ENCODE results near the gene MCOLN1. TPM values are rescaled to one million over a fixed set of nuclear protein-coding genes. Genes with fewer than 3 reads are reported as not detected.

MCOLN1 gene
- total RNA-seq, 1 experiment from 2014 or later: 15.7 TPM

- Histone ChIP-seq H3T11ph (ENCODE audit: low read length) (no peak overlapping the region), H3K79me1 (ENCODE audit: insufficient read depth, low read depth, low read length, poor library complexity, severe bottlenecking) (no peaks in the 10 kb centered on the region)
Measured at GRCh38 chr19:7565332-7565731, 42.9 kb downstream of the MCOLN1 start.

More at GRCh38 chr19:7565332-7565731, 42.9 kb downstream of the MCOLN1 start:
- no peak overlapping the region for H3K27ac ChIP-seq (ENCODE audit: insufficient read length, low read depth, low read length)
- H3K14ac ChIP-seq (ENCODE audit: insufficient read depth, low read length): no peak overlapping the region
- H3K9me3 Mint-ChIP-seq: no peaks in the 10 kb centered on the region
- no peak overlapping the region for H2BK120ac ChIP-seq (ENCODE audit: low read depth, low read length, poor library complexity, severe bottlenecking)
- H3K56ac ChIP-seq (ENCODE audit: insufficient read length, low read depth, low read length): no peak overlapping the region
- H3K23ac ChIP-seq (ENCODE audit: insufficient read length, low read depth, low read length): no peak overlapping the region
- H4K20me1 ChIP-seq (ENCODE audit: control insufficient read depth, insufficient read depth, insufficient read length): no peaks in the 10 kb centered on the region
- H2AFZ ChIP-seq (ENCODE audit: low read length): no peak overlapping the region
- no peak overlapping the region for H2BK20ac ChIP-seq (ENCODE audit: low read depth, low read length, poor library complexity, severe bottlenecking)
- no peak overlapping the region for H3K18ac ChIP-seq (ENCODE audit: insufficient read length, low read depth, low read length)
- no peak overlapping the region for H3K9ac ChIP-seq (ENCODE audit: extremely low read depth, insufficient read length, low read length)
- no peak overlapping the region for H4K91ac ChIP-seq (ENCODE audit: insufficient read length, low read depth, low read length)
- no peaks in the 10 kb centered on the region for H3K27me3 ChIP-seq (ENCODE audit: insufficient read depth, low read length)
- no peak overlapping the region for H2BK12ac ChIP-seq (ENCODE audit: insufficient read length, low read depth, low read length)
- no peak overlapping the region for H4K5ac ChIP-seq (ENCODE audit: insufficient read length, low read depth, low read length)
- H2BK5ac ChIP-seq (ENCODE audit: insufficient read length, low read length): no peak overlapping the region
- H3K4me3 Mint-ChIP-seq: no peak overlapping the region
- H3K27me3 Mint-ChIP-seq (ENCODE audit: low read depth): peaks cover 1% of the 10 kb centered on the region
- TF ChIP-seq CTCF (conservative IDR thresholded peaks at IDR 0.05): no peak
- no peaks in the 10 kb centered on the region for H3K79me2 ChIP-seq (ENCODE audit: insufficient read depth, low read length)
- H2AK5ac ChIP-seq (ENCODE audit: insufficient read length, low read length): no peak overlapping the region
- no peak for DNase-seq
- no peak overlapping the region for H2BK15ac ChIP-seq (ENCODE audit: low read depth, low read length)
- WGBS (ENCODE audit: extremely low coverage, insufficient read length, low lambda C conversion rate): no CpG with 5 or more reads among the region's 5 CpGs
- no peak overlapping the region for H3K4ac ChIP-seq (ENCODE audit: low read depth, low read length)
- no peaks in the 10 kb centered on the region for H3K4me1 Mint-ChIP-seq
- H3K27ac Mint-ChIP-seq: no peak overlapping the region
- no peaks in the 10 kb centered on the region for H3K23me2 ChIP-seq (ENCODE audit: insufficient read length, low read depth, low read length, poor library complexity, severe bottlenecking)
- H3K4me2 ChIP-seq (ENCODE audit: insufficient read depth, insufficient read length, low read length): no peak overlapping the region
- no peaks in the 10 kb centered on the region for H3K4me1 ChIP-seq (ENCODE audit: insufficient read depth, low read length)
- H3K36me3 Mint-ChIP-seq (ENCODE audit: insufficient read depth in 1 of 3, low read depth in 3 of 3): peaks cover 0 to 5% (median 1%) of the 10 kb centered on the region in 3 experiments; a peak in 2 of 7 replicates
- no peak overlapping the region for H4K8ac ChIP-seq (replicated peaks; ENCODE audit: insufficient read length, low read depth, low read length)
- H3K9me3 ChIP-seq (ENCODE audit: control insufficient read depth, low read depth, low read length): no peaks in the 10 kb centered on the region

All from H9 (cell line).